HG02759 (cell line): ENCODE results near the gene PRSS8.

ENCODE experiments used
- ATAC-seq: cut with Tn5 transposase; IDR thresholded peaks from one replicate; pipeline ENCODE4 v1.9.1; 2021; ENCODE audit warnings: mild to moderate bottlenecking, moderate library complexity; ENCODE audit not compliant: unreplicated experiment

PRSS8 gene

DNA sequence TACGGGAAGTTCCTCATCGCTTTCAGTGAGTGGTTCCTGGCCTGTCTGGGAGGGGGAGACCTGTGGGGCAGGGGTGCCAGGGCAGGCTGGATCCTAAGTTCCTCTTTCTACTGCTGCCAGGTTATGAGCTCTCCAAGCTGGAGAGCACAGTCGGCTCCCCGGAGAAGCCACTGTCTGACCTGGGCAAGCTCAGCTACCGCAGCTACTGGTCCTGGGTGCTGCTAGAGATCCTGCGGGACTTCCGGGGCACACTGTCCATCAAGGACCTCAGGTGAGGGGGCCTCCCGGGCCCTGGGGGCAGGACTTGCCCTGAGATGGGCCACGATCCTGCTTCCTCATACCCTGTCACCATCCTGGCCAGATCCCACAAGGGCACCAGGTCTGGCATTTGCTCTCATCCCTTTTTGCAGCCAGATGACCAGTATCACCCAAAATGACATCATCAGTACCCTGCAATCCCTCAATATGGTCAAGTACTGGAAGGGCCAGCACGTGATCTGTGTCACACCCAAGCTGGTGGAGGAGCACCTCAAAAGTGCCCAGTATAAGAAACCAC lies 5.1 kb downstream of the PRSS8 start:
- no peak for ATAC-seq

DNA sequence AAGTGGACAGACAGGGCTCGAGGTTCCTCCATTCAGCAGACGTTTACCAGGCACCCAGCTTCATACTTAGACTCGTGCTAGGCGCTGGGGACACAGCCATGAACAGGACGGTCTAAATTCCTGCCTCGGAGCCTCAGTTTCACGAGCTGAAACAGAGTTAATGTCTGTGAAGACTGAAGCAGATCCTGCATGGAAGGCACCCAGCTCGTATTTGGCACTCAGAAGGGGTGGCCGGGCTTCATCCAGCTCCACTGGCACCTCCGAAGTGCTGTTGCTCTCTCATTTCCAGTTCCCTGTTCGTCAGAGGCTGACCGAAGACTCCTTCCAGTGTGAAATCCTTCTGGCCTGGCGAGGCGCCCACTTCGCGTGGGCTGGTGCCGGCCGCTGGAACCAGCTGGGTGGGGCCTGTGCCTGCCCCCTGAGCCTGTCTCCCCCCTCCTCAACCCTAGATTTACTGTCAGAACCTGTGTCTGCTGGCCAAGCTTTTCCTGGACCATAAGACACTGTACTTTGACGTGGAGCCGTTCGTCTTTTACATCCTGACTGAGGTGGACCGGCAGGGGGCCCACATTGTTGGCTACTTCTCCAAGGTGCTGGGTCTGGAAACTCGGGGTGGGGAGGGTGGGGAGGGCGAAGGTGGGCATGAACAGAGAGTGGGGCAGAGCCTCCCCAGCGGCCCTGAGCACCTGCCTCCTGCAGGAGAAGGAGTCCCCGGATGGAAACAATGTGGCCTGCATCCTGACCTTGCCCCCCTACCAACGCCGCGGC lies 5.8 kb downstream of the PRSS8 start:
- ATAC-seq = no peak

DNA sequence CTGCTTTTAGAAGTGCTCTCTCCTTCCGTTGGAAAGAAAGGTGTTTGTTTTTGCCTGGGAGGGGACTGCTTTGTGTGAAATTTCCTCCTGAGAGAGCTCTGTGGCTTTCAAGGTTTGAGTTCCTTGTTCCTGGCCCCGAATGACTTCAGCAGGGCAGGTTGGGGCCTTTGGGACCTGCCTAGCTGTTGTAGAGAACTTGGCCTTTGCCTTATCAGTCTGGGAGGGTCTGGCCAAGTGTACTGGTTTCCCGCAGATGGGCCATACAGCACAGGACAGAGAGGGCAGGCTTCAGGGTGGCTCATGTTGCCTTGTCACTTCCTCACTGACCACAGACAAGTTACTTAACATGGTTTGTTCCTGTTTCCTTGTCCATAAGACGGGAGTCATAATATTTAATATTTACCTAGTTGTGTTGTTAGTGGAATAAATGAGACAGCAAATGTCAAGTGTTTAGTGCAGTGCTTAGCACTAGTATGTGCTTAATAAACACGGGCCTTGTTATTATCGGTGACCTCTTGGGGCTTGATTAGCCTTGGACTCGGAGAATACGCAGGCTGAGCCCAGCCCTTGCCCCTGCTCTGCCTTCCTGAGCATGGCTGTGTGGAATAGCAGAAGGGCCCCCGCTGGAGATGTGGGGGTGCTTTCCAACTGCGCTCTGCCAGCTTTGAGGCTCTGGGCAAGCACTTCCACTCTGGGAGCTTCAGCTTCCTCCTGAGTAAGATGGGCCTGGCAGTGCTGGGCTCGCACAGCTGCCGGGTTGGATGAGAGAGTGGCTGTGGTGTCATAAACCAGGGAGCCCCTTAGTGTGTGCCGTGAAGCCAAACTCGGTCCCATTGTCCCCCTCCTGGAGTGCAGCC lies 6.6 kb downstream of the PRSS8 start:
- ATAC-seq = no peak

DNA sequence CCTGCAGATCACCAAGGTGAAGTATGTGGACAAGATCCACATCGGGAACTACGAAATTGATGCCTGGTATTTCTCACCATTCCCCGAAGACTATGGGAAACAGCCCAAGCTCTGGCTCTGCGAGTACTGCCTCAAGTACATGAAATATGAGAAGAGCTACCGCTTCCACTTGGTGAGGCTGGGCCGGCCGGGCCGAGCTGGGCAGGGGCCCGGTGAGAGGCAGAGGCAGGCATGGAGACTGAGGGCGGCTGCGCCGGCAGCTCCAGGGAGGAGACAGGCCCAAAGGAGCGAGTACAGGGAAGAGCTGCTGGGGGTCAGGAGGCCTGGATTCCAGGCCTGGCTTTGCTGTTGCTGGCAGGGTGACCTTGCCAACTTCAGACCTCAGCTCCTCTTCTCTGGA lies 8.3 kb downstream of the PRSS8 start:
- no peak for ATAC-seq

DNA sequence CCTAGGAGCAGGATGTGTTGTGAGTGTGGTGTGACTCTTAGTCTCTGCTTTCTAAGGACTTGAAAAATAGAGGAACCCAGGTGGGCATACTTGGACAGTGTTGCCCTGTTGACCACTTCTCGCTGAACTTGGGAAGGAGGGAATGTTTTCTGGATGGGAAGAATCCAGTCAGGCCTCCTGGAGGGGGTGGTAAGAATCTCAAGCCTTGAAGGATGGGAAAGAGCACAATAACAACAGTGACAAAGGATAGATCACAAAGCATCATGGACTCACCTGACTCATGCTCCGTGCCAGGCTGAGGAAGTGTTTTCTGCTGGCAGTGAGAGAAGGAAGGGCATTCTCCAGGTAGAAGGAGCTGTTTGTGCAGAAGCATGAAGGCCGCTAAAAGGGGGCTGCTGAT lies 9.7 kb downstream of the PRSS8 start:
- ATAC-seq = no peak

DNA sequence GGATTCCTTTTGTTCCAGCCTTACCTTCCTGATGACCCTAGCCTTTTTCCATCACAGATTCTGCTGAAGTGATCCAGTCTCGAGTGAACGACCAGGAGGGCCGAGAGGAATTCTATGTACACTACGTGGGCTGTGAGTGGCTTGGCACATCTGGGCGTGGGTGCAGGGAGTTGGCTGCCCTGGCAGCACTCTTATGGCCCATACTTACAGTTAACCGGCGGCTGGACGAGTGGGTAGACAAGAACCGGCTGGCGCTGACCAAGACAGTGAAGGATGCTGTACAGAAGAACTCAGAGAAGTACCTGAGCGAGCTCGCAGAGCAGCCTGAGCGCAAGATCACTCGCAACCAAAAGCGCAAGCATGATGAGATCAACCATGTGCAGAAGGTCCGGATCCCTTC lies 15.4 kb downstream of the PRSS8 start:
- ATAC-seq = no peak

DNA sequence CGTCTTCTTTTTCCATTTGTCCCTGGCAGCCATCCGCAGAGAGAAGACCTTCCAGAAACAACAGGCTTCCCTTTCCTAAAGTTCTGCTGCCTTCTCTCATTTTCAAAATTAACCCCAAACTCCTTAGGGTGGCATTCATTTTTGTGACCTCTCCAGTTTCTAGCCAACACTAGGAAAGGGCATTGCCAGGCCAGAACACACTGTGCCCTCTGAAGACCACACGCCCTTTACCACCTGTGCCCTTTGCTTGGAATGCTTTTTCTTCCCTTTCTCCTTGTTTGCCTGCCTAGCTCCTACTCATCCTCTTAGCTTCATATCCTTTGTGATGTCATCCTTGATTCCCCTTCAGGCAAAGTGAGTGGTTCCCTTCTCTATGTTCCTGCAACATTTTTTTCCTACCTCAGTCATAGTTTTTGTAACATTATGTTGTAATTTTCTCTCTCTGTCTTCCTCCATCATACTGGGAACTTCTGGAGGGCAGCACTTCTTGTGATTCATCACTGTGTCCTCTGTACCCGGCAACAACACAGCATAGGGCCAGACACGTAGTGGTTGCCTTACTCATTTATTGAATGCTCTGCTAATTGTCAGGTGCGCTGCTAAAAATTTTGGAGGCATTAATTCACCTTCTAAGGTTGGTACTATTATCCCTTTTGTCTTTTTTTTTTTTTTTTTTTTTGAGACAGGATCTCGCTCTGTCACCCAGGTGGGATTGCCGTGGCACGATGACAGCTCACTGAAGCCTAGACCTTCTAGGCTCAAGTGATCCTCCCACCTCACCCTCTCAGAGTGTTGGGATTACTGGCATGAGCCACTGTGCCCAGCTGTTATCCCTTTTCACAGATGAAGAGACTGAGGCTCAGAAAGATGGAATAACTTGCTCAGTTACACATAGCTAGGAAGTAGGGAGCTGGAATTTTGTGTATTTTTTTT lies 17.0 kb downstream of the PRSS8 start:
- ATAC-seq = no peak

DNA sequence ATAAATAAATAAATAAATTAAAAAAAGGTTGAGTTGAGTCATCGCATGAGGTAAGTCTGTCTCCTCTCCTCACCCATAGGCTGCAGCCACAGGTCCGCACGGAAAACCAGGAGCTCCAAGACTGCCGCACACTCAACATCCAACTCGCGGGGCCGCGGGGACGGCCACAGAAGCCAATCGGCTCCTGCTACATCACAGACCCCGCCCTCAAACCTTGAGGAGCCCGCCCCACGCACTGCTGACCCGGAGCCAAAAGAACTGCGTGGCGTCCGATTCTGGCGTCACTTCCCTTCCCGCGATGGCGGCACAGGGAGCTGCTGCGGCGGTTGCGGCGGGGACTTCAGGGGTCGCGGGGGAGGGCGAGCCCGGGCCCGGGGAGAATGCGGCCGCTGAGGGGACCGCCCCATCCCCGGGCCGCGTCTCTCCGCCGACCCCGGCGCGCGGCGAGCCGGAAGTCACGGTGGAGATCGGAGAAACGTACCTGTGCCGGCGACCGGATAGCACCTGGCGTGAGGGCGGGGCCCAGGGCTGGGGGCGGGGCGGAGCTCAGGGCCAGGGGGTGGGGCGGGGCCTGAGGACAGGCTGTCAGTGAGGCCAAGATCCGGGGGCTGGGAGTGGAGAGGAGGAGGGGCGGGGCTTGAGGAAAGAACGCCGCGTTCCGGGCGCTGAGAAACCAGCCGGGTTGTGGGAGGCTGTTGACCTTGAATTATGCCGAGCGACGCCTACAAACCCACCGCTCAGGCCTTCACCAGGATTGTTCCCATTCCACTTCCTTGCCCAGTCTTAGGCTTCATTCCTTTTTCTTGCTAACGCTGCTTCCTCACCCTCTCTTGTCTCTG lies 17.9 kb downstream of the PRSS8 start, which contains the start of gene KAT8:
Gene KAT8, plus strand, starts transcription at position 281 of the 839 bp plus-strand sequence. Its CDS starts 18 bp downstream, at position 299.
- ATAC-seq = peak; percentile 89

DNA sequence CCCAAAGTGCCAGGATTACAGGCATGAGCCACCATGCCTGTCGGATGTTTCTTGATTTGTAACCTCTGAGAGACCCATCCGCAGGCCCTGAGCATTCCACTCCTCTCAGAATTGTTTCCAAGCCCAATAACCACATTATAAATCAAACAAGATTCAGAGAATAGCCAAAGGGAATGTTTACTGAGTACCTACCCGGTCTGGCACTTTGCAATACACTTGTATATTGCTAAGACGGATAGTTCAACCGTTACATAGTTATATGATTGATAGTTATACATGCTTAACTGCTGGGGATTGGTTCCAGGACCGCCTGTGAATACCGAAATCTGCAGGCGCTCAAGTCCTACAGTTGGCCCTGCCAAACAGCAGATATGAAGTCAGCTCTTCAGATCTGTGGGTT lies 21.1 kb downstream of the PRSS8 start:
- no peak for ATAC-seq

DNA sequence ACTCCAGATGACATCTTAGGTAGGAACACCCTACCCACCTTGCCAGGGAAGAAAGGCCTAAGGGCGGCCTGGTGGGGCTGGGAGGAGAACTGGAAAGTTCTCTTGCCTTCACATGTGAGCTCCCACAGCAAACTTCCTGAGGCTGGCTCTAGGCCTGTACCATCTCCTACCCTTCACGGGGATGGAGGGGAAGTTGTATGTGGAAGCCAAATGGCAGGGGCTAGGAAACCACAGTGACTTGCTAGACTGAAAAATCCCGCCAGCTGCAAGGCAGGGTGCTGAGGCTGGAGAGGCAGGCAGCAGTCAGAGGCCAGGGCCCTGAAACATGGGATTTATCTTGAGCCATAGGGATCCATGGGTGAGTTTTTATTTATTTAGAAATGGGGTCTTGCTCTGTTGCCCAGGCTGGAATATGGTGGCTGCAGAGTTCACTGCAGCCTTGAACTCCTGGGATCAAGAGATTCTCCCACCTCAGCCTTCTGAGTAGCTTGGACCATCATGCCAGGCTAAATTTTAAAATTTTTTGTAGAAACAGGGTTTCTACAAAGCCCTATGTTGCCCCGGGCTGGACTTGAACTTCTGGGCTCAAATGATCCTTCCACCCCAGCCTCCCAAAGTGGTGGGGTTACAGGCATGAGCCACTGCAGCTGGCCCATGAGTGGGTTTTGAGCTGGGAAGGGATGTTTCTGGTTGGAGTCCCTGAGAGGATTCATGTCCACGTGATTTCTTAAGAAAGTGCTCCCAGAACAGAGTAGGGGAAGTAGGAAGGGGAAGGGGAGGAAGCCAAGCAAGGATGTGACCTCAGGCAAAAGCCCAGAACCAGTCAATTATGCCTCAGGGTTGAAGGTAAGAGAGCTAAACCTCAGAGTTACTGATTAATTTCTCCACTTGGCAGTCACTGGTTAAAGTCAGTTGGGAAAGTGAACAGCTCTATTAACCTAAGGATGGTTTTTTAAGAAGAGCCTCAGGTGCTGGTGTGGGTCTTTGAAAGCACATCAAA lies 22.1 kb downstream of the PRSS8 start:
- ATAC-seq = no peak

DNA sequence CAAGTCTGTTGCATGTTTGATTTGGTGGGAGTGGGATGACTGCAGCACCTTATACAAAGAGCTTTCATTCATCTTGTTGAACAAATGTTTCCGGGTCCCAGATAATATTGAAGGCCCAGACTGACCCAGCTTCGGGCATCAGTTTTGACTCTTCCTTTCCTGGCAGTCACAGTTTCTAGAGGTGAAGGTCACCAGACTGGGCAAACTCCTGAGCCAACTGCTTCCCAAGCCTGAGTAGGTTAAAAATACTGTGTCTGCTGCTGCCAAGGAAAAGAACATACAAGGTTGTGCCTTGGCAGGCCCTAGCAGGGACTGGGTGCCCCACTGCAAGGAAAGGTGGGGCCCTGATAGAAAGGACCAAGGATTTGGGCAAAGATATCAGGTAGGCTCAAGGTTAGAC lies 22.8 kb downstream of the PRSS8 start:
- no peak for ATAC-seq

DNA sequence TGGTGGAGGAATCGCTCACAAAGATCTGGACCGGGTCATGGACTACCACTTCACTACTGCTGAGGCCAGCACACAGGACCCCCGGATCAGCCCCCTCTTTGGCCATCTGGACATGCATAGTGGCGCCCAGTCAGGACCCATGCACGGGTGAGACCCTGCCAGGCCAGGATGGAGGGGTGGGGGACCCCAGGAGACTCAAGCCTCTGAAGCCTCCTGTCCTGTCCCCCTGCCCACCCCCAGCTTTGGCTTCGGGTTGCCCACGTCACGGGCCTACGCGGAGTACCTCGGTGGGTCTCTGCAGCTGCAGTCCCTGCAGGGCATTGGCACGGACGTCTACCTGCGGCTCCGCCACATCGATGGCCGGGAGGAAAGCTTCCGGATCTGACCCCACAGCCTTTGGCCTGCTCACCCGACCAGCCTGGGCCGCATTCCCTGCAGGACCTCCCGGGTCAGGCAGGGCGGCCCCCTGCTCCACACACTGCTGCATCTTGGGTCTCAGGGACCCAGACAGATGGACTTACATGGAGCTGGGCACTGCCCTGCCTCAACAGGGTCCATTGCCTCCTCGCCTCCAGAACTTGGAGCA lies 23.6 kb downstream of the PRSS8 start:
- no peak for ATAC-seq

DNA sequence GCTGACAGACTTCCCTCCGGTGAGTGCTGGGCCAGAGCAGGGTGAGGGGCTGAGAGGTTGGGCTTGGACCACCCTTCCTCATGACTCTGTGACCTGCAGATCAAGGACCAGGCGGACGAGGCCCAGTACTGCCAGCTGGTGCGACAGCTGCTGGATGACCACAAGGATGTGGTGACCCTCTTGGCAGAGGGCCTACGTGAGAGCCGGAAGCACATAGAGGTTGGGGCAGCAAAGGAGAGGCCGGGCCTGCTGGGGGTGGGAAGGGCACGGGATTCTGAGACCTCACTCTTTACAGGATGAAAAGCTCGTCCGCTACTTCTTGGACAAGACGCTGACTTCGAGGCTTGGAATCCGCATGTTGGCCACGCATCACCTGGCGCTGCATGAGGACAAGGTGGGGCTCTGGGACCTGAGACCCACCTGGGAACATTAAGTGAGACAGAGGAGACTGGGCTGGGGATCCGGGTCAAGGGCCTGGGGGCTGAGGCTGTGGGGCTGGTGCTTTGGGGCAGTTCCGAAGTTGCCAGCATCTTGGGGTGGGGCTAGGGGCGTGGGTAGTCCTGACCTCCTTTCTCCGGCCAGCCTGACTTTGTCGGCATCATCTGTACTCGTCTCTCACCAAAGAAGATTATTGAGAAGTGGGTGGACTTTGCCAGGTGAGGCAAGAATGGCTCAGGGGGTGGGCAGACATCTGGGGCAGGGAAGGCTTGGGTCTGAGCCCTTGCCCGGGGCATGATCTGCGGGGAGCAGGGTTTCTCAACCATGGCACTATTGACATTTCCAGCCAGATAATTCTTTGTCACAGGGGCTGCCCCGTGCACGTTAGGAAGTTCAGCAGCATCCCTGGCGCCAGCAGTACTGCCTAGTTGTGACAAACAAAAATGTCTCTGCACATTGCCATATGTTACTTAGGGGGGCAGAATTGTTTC lies 25.2 kb downstream of the PRSS8 start:
- no peak for ATAC-seq

DNA sequence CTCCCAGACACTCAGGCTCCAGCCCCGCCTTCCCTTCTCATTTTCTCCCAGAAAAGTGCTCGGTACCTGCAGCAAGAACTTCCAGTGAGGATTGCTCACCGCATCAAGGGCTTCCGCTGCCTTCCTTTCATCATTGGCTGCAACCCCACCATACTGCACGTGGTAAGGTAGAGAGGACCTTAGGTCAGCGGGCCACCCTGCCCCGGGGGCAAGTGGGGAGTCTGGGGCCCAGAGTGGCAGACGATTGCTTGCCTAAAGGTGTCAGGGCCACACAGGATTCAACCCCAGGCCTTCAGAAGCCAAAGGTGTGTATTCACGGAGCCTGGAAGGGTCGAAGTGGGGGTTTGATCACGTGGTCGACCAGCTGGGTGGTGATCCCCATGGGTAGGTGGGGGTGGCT lies 25.9 kb downstream of the PRSS8 start:
- no peak for ATAC-seq

DNA sequence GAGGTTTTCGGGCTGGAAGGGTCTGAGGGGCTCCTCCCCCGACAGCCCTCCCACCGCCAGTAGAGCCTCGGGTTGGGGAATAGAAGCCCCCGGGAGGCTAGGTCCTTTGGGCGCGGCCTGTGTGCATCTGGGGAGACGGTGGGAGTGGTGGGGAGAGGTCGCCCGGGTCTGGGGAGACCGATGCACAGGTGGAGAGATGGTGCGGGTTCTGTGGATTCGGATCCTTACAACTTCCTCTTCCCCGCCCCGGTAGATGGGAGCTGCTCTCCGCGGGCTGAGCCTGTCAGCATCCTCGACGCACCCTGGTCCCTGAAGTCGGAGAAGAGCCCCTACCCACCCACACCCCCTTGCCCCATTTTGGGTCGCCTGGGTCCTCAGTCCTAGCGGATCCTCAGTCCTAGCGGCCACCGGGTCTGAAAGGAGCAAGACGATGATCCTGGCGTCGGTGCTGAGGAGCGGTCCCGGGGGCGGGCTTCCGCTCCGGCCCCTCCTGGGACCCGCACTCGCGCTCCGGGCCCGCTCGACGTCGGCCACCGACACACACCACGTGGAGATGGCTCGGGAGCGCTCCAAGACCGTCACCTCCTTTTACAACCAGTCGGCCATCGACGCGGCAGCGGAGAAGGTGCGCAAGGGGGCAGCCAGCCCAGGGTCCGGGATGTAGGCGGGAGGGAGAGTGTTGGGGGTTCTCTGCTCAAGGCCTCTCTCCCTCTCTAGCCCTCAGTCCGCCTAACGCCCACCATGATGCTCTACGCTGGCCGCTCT lies 26.6 kb downstream of the PRSS8 start:
- ATAC-seq = no peak

DNA sequence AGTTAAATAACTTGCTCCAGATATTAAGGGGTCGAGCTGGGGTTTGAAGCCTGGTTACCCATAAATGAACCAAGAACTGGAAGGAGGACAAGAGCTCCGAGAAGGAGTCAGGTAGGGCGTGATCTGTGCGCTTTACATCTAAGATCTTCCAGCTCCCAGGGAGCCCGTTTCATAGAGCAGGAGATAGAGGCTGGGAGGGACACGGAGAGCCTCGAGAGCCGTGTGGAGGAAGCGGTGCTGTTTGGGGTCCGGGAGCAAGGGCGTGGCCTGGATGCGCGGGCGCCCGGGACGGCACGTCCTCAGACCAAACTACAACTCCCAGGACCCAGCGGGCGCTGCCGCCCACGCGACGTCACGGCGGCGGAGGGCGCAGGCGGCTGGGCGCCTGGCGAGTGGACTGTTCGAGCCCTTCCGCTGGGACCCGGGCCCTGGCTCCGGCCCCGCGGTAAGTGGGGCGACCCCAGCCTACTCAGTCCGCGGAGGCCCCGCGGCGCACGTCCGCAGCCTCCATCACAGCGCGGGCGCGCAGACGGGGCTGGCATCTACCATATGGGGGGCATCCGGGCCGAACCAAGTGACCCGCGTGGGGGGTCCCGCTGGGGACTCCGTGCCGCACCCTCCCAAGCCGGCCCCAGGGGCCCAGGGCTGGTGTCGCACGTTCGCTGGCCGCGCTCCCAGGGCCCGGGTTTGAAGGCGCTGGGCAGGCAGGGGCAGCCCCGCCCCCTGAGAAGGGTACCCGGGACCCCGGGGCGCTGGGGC lies 27.3 kb downstream of the PRSS8 start, which contains the start of gene BCKDK:
Gene BCKDK, plus strand, starts transcription at position 352 of the 759 bp plus-strand sequence. CDS start 838 bp downstream, outside the sequence.
- peak; percentile 92 for ATAC-seq
